HG02610 (cell line): ENCODE data around the gene OTUB2.

Experiments
- ATAC-seq: cut with Tn5 transposase; IDR thresholded peaks from one replicate; pipeline ENCODE4 v1.9.1; 2021; ENCODE audit warnings: mild to moderate bottlenecking, moderate library complexity; ENCODE audit not compliant: unreplicated experiment

Gene OTUB2

DNA sequence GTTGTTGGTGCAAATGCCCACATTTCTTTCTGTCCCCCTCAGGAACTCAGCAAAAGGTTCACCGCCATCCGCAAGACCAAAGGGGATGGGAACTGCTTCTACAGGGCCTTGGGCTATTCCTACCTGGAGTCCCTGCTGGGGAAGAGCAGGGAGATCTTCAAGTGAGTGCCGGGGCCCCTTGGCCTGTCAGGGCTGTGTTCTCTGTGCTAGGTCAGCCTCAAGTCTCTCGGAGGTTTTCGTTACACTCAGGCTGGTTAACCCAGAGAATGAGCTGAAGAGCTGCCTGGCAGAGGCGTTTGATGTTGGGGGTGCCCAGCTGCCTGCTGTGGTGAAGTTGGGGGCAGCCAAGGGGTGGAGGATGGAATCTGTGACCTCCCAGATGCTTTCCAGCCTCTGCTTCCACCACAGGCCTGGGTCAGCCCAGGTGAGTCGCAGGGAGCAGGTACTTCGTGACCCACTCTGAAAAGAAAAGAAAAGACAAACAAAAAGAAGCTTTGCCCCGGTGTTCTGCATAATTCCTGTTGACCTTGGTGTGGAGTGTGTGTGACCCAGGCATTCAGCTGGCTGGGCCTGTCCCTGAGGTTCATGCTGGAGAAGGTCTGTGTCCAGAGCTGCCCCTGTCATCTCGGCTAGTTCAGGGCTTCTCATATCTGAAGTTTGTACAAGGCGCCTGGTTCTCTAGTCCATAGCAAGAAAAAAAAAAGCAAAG lies 12.9 kb downstream of the OTUB2 start:
- no peak for ATAC-seq

- no peak for ATAC-seq
Observed at GRCh38 chr14:94040247-94040646, 14.1 kb downstream of the OTUB2 start.

GRCh38 chr14:94040796-94041195 lies 14.7 kb downstream of the OTUB2 start:
- no peak for ATAC-seq

DNA sequence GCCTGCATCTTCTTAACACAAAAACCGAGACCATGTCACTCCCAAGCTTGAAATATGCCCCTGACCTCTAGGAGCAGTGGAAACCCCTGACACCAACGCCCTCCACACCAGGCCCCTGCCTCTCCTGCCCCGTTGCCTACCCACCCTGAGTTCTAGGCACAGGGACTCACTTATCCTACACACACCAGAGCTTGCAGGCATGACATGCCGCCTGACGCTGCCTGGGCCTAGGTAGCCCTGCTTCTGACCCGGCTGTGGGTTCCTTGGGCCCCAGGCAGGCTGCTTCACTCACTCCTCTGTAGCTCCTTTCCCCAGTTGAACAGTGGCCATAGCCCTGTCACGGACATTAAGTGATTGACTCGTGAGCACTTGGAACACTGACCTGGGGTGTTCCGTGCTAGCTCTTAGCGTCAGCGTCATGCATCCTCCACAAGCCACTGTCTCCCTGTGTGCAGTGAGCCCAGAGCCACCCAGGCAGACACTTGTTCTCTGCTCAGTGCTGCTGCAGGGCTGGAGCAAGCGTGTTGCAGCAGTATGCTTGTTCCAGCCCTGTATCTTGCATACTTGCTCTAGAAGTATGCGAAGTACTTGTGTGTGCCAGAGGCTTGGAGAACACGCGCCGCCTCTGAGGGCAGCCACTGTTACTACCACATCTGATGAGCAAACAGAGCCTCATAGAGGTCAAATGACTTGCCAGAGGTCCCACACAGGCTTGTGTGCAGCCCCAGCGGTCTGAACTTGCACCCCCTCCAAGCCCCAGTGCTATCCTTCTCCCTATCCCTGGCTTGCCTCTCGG lies 15.6 kb downstream of the OTUB2 start:
- no peak for ATAC-seq

GRCh38 chr14:94042433-94043091 lies 16.4 kb downstream of the OTUB2 start:
- ATAC-seq: no peak

DNA sequence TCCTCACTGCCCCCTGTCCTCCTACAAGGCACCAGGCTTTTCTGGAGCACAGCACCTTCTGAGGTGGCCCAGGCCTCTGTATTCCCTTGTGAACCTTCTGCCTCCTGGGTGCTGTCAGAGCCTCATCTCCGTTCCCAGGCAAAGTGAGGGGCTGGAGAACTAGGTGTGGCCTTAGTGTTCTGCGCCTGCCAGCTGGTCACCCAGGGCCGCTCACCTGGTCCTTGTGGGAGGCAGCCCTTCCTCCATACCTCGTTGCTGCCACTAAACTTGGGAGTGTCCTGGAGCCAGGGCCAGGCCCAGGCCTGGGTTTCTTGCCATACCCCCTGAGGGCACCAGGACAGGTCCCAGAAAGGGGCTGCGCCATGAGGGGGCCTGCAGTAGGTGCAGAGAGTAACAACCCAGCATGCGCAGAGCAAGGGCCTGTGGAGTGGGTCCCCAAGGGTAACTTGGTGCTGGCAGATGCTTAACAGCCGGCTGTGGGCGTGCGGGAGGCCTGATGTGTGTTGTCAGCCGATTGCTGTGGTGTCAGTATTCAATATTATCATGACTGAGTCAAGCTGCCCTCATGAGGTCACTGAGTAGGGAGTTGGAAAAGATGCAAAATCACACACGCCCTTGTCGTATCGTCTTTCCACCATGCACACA lies 17.1 kb downstream of the OTUB2 start:
- ATAC-seq: no peak

DNA sequence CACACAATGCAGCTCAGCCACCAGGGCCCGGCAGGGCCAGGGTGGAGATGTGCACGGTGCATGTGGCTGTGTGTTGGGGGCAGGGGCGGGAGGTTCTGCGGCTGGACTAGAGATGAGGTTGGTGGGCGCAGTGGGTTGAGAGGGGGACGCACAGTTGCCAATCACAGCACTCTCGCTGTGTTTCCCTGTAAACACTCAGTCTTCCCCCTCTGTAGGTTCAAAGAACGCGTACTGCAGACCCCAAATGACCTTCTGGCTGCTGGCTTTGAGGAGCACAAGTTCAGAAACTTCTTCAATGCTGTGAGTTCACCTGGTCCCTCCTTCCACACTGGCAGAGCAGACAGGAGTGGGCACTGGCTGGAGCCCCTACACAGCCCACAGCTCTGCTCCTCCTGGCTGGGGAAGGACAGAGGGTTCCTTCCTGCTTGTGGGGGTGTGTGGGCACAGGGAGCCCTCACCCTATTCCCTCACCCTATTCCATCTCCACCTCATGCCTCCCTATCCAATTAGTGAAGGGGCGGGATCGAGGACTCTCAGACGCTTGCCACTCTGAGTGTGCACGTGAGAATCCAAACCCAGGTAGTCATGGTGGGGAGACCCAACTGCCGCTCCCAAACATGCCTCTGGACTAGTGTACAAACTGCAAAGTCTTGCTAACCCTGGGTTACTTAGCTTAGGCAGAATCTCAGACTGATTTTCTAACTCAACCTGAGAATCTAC lies 17.8 kb downstream of the OTUB2 start:
- no peak for ATAC-seq

DNA sequence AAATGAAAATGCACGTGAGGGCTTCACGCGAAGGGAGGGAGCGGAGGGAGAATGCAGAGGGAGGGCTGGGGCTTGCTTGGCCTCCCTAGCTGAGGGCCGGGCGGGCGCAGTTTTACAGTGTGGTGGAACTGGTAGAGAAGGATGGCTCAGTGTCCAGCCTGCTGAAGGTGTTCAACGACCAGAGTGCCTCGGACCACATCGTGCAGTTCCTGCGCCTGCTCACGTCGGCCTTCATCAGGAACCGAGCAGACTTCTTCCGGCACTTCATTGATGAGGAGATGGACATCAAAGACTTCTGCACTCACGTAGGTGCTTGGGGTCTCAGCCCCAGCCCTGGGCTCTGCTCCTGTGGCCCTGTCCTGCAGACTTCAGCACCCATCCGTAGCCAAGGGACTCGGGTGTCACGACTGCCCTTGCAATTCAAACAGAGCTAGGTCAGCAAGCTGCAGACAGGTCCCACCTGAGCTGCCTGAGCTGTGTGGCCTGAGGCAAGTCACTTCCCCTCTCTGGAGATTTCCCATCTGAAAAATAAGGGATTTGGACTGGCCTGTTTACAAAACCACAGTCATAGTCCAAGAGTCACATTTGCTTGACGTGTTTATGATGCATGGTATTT lies 18.4 kb downstream of the OTUB2 start:
- ATAC-seq: no peak

DNA sequence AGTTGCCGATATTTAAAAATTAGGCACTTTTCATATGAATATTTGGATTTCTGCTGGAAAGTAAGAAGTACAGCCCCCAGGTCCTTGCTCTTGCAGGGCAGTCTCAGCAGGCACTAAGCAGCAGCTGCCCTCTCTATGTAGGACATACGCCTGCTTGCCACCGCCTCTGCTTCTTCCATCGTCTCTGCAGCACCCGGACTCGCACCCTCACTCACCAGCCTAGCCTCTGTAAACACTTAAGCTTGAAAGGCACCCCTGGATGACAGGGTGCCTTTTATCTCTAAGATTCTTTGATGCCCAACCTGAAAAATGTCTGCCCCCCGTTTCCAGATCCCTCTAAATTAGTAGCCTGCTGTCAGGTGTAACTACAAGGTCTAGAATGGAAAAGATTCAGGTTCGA lies 19.0 kb downstream of the OTUB2 start:
- no peak for ATAC-seq

- ATAC-seq: no peak
Observed at GRCh38 chr14:94045563-94046345, 19.6 kb downstream of the OTUB2 start.

DNA sequence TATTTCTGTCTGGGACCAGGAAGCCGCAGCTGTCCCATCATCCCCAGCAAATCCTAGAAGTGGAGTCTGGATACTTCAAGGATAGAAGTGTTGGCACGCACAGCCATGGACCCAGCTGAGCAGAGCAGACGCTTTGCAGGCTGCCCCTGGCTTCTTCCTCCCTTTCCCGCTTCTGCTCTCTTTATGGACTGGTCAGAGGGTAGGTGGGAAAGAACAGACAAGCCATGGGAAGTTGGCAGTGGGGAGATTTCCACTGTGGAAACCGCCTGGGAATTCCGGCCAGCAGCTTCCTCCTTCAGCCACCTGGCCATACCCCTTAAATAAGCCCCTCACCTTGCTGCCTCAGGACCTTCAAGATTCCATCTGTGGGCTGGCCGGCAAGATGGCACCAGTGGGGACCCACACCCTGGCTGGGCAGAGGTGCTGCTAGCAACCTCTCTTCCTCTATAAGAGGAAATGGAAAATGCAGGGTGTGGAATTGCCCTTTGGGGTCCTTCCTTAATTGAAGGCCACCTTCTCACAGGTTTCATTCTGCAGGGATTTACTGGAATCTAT lies 20.6 kb downstream of the OTUB2 start:
- ATAC-seq: no peak

- ATAC-seq: no peak
Observed at GRCh38 chr14:94047581-94047980, 21.4 kb downstream of the OTUB2 start.

DNA sequence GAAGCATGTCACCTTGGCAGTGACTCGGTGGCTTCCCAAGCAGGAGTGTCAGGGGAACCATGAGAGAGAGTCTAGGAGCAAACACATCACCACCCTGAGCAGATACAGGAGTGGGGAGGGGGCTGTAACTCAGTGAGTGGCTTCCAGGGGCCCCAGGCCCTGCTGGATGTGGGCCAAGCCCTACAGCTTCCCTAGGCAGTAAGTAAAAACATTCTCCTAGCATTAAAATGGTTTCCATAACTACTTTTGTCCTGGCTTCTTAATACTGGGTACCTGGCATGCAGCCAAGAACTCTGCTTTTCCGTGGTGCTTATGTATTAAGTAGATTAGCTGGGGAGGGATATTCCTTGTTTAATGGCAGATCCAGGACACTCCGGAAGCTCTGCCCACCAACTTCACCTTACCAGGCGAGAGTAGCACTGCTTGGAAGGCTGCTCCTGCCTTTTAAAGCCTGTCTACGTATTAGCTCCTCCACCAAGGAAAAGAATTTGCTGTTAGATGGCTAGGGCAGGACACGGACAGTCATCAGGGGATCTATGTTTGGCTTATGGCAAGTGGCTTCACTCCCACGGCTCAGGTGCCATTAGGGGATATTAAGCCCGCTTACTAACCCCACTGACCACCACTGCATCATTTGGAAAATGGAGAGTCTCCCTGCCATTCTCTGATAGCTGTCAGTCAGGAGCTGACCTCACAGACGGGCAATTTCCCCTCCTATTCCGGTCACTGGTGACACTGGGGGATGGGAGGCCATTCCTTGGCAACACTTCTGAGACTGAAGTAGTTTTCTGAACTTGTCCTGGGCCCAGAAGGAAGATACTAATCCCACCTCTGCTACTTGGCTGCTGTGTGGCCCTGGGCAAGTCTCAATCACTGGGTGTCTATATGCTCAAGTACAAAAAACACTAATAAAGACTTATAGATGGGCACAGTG lies 22.8 kb downstream of the OTUB2 start:
- ATAC-seq: no peak

DNA sequence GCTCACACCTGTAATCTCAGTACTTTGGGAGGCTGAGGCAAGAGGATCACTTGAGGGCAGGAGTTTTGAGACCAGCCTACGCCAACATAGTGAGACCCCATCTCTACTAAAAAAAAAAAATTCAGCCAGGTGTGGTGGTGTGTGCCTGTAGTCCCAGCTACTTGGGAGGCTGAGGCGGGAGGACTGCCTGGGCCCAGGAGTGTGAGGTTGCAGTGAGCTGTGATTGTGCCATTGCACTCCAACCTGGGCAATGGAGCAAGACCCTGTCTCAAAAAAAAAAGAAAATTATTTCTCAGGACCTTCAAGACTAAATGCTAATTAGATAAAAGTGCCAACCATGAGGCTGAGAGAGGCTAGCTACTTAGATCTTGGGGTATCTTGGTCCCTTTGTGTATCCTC lies 23.5 kb downstream of the OTUB2 start:
- no peak for ATAC-seq

DNA sequence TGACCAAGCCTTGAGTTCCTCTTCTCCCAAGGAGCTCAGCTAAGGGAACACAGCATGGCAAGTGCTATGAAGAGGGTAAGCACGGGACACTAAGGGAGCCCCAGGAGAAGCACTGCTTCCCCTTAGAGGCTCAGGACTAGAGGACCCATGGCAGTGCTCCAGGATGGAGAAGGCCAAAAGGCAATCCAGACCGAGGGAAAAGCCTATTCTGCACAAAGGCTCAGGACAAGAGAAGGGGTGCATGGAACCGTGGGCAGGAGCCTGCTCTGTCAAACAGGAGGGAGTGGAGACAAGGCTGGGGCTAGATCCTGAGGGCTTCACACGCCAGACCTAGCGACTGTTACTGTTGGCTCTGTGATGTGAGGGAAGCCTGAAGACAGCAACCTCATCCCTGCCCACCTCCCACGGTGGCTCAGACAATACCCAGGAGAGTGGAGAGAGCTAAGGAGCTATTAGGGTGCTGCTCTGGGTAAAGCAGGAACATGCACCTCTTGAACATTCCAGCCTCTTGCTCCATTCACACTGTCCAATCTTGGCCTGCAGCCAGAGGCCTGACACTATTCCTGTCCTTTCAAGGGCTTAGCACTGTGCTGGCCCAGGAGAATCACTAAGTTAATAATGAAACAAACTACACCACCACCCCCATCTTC lies 24.2 kb downstream of the OTUB2 start:
- no peak for ATAC-seq

GRCh38 chr14:94051115-94051514 lies 25.0 kb downstream of the OTUB2 start:
- ATAC-seq: no peak

DNA sequence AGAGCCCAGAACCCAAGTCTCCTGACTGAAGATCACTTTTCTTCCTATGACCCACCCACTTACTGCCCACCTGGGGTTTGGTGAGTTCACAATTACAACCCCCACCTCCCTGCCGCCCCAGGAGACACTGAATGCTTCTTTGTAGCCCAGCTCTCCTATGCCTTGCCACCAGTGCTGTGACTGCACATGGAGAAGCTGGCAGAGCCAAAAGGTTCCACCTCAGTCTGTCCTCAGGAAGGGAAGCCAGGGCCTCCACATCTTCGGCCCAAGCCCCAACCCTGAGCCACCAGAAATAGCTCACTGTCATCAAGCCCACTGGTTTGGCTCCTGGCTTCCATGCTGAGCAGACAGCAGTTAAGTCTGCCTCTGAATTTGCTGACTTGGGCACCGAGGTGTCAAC lies 25.6 kb downstream of the OTUB2 start:
- no peak for ATAC-seq

DNA sequence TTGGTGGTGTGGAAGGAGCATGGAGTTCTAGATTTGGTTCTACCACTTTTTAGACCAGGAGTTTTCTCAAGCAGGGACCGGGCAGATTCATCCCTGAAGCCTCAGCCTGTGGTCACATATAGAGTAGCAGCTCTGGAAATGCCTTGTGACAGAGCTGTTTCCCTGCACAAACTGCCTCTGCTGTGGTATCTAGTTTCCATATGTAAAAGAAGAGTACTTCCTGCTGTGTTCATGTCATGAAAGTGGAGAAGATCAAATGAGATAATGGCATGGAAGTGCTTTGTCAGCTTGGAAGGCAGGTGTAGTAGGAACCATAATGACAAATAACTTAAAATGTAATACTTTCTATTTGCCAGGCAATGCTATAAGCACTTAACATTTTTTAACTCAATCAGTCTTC lies 26.1 kb downstream of the OTUB2 start:
- ATAC-seq: no peak
